ENCODE measurements around the gene TRMT112. TPM values are rescaled to one million over a fixed set of nuclear protein-coding genes. Genes with fewer than 3 reads are reported as not detected.

Gene TRMT112
- total RNA-seq, 1 donor from 2014 or later = 126 TPM

DNA sequence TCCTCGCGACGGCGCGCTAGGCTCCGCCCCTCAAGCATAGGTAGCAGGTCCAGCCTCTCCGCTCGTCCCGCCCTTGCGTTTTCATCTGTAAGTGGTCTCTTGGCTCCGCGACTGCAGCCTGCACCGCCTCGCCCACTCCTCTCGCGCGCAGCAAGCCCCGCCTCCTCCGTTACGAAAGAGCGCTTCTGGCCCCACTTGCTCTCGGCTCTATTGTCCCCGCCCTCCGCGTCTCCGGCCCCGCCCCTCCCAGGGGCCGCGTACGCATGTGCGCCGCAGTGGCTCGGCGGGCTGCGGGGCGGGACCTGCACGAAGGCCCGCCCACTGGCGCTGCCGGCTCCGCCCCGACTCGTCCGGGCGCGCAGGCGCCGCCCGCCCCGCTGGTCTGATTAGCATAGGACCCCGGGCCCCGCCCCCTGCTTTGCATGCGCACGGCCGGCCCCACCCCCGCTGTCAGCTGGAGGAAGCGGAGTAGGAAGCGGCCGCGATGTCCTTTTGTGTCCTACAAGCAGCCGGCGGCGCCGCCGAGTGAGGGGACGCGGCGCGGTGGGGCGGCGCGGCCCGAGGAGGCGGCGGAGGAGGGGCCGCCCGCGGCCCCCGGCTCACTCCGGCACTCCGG is 12.2 kb downstream of the TRMT112 start, which contains the start of gene ESRRA:
Gene ESRRA, plus strand, starts transcription at position 450 of the 616 bp plus-strand sequence. CDS start 1,656 bp downstream, outside the sequence.
- peak within 1 kb of the TSS; percentile 97 for H3K27ac Mint-ChIP-seq (ENCODE audit: unreplicated experiment)
- peaks cover 27% of the 10 kb centered on the region for H3K4me1 Mint-ChIP-seq (ENCODE audit: low read depth)
- H3K36me3 Mint-ChIP-seq (ENCODE audit: low read depth) = peaks cover 1% of the 10 kb centered on the region
- TF ChIP-seq, protein P1, sequence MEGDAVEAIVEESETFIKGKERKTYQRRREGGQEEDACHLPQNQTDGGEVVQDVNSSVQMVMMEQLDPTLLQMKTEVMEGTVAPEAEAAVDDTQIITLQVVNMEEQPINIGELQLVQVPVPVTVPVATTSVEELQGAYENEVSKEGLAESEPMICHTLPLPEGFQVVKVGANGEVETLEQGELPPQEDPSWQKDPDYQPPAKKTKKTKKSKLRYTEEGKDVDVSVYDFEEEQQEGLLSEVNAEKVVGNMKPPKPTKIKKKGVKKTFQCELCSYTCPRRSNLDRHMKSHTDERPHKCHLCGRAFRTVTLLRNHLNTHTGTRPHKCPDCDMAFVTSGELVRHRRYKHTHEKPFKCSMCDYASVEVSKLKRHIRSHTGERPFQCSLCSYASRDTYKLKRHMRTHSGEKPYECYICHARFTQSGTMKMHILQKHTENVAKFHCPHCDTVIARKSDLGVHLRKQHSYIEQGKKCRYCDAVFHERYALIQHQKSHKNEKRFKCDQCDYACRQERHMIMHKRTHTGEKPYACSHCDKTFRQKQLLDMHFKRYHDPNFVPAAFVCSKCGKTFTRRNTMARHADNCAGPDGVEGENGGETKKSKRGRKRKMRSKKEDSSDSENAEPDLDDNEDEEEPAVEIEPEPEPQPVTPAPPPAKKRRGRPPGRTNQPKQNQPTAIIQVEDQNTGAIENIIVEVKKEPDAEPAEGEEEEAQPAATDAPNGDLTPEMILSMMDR (IDR thresholded peaks at IDR 0.05) = no peak
- peaks cover 6% of the 10 kb centered on the region for H3K27me3 Mint-ChIP-seq (ENCODE audit: low read depth)
- no peaks in the 10 kb centered on the region for H3K9me3 Mint-ChIP-seq (ENCODE audit: low read depth)
- H3K4me3 Mint-ChIP-seq (ENCODE audit: unreplicated experiment) = peak within 1 kb of the TSS; percentile 91
- peak; percentile 100 for DNase-seq (ENCODE audit: low spot score)

DNA sequence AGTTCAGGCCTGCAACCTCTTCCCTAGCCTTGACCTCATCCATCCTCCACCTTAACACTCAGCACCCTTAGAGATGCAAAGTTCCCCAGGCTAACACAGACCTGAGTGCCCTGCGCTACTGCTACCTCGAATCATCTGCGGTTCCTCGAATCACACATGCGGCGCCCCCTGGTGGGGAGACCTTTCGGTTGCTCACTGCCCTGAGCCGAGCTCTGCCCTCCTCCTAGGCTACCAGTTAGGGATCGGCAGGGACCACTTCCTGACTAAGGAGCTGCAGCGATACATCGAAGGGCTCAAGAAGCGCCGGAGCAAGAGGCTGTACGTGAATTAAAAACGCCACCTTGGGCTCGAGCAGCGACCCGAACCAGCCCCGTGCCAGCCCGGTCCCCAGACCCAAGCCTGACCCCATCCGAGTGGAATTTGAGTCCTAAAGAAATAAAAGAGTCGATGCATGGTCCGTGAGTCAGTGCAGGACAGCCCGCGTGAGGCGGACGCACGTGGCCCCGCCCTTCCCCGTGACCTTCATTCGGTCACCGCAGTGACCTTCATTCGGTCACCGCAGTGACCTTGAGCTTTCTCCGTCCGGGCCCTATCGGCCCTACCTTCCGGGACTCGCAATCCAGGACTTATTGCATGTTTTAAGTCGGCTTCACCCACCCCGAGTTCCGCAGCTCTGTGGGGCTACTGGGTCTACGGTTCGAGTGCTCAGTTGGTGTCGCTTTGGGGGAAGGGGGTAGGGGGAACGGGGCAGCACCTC is 12.9 kb downstream of the TRMT112 start:
- Mint-ChIP-seq H3K4me1 (ENCODE audit: low read depth) (peaks cover 31% of the 10 kb centered on the region), H3K36me3 (ENCODE audit: low read depth) (peaks cover 1% of the 10 kb centered on the region), H3K27ac (ENCODE audit: unreplicated experiment) (peak overlapping the region; percentile 97), H3K27me3 (ENCODE audit: low read depth) (peaks cover 8% of the 10 kb centered on the region), H3K9me3 (ENCODE audit: low read depth) (no peaks in the 10 kb centered on the region), H3K4me3 (ENCODE audit: unreplicated experiment) (peak overlapping the region; percentile 84)
- no peak for DNase-seq (ENCODE audit: low spot score)
- TF ChIP-seq, protein P1 (IDR thresholded peaks at IDR 0.05) = peak; percentile 99

DNA sequence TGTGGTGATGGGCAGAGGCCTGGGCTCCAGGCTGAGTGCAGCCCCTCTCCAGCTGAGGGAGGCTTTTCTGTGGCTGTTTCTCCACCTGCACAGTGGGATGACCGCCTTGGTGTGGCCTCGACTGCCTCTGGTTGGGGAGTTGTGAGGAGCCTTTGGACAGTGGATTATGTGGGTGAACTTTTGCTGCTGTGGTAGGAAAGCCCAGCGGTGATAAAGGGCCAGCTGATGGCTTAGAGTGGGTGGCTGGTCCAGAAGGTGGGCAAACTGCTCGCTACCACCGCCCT is 13.4 kb downstream of the TRMT112 start:
- H3K27ac Mint-ChIP-seq (ENCODE audit: unreplicated experiment) = peak overlapping the region; percentile 97
- H3K9me3 Mint-ChIP-seq (ENCODE audit: low read depth) = no peaks in the 10 kb centered on the region
- no peak for DNase-seq (ENCODE audit: low spot score)
- peaks cover 1% of the 10 kb centered on the region for H3K36me3 Mint-ChIP-seq (ENCODE audit: low read depth)
- H3K4me1 Mint-ChIP-seq (ENCODE audit: low read depth) = peaks cover 31% of the 10 kb centered on the region
- TF ChIP-seq, protein P1 (IDR thresholded peaks at IDR 0.05) = no peak
- H3K4me3 Mint-ChIP-seq (ENCODE audit: unreplicated experiment) = peak overlapping the region; percentile 84
- peaks cover 10% of the 10 kb centered on the region for H3K27me3 Mint-ChIP-seq (ENCODE audit: low read depth)

DNA sequence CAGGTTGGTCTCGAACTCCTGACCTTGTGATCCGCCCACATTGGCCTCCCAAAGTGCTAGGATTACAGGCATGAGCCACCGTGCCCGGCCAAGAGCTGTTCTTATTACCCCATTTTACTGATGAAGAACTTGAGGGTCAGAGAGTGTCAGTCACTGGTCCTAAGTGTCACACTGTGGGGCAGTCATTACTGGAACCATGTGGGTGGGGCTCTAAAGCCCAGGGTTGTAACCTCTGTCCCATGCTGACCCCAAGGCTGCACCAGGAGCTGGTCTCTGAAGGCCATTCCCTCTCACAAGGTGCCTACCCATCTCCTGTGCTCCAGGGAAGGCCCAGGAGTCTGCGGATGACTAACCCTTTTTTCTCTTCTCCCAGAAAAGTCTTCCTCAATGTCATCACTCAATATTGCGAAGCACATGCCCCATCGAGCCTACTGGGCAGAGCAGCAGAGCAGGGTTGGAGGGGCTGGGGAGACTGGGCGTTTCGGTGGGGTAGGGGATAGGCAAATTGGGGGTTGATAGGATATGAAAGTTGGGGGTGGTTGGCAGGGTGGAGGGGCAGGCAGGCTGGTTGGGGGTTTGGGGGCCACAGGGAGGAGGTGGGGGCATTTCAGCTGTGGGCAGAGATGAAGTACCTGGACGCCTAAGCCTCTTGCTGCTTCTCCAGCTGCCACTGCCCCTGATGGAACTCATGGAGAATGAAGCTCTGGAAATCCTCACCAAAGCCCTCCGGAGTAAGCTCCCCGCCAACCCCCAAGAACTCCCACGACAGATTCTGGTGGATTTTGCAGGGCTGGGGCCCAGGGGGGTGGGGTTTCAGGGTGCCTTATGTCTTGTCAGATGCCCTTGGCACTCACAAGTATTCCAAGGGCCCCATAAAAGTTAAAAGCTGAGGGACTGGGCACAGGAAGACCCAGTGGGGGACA is 14.0 kb downstream of the TRMT112 start:
- Mint-ChIP-seq H3K27ac (ENCODE audit: unreplicated experiment) (no peak overlapping the region), H3K36me3 (ENCODE audit: low read depth) (peaks cover 1% of the 10 kb centered on the region), H3K9me3 (ENCODE audit: low read depth) (no peaks in the 10 kb centered on the region), H3K27me3 (ENCODE audit: low read depth) (peaks cover 11% of the 10 kb centered on the region), H3K4me1 (ENCODE audit: low read depth) (peaks cover 31% of the 10 kb centered on the region), H3K4me3 (ENCODE audit: unreplicated experiment) (no peak overlapping the region)
- DNase-seq (ENCODE audit: low spot score) = no peak
- TF ChIP-seq, protein P1 (IDR thresholded peaks at IDR 0.05) = no peak

All from chondrocyte (in vitro differentiated cells).